ENCODE measurements around the gene AIRE.
A peak's percentile ranks its signal among the peaks of the same experiment; 100 is the strongest.
"Not testable (repeated sequence)": the region's sequence is repeated elsewhere in the genome, so short reads cannot be mapped to it uniquely, and the experiment has no call there.

Gene AIRE

GRCh38 chr21:44285138-44285992, at the start of gene AIRE:
Gene AIRE (plus strand): TSS chr21:44285876. CDS start chr21:44286007, 131 bp downstream.
- FAIRE-seq (no peak), DNase-seq (ENCODE audit: low spot score) (no peak)

GRCh38 chr21:44240353-44240752, 45.3 kb upstream of the AIRE start:
- FAIRE-seq; DNase-seq (ENCODE audit: low spot score): not testable (repeated sequence)

- not testable (repeated sequence) for DNase-seq (ENCODE audit: low spot score); FAIRE-seq
Observed at GRCh38 chr21:44240842-44241241, 44.8 kb upstream of the AIRE start, which contains the start of gene ICOSLG. Gene ICOSLG (minus strand): TSS chr21:44240943. CDS start chr21:44240817, 126 bp downstream.

- not testable (repeated sequence) for FAIRE-seq; DNase-seq (ENCODE audit: low spot score)
Observed at GRCh38 chr21:44241281-44241680, 44.4 kb upstream of the AIRE start.

GRCh38 chr21:44243980-44244379, 41.7 kb upstream of the AIRE start:
- not testable (repeated sequence) for DNase-seq (ENCODE audit: low spot score)
- peak; percentile 93 for FAIRE-seq

GRCh38 chr21:44247904-44248303, 37.8 kb upstream of the AIRE start:
- FAIRE-seq: not testable (repeated sequence)

GRCh38 chr21:44249204-44250037, 36.3 kb upstream of the AIRE start:
- FAIRE-seq: peak; percentile 66

More at GRCh38 chr21:44247904-44248303, 37.8 kb upstream of the AIRE start:
- not testable (repeated sequence) for DNase-seq (ENCODE audit: low spot score)

GRCh38 chr21:44253832-44254710, 31.6 kb upstream of the AIRE start:
- FAIRE-seq: no peak

More at GRCh38 chr21:44249204-44250037, 36.3 kb upstream of the AIRE start:
- DNase-seq (ENCODE audit: low spot score): not testable (repeated sequence)

GRCh38 chr21:44255511-44255981, 30.1 kb upstream of the AIRE start:
- FAIRE-seq (no peak), DNase-seq (ENCODE audit: low spot score) (no peak)

More at GRCh38 chr21:44253832-44254710, 31.6 kb upstream of the AIRE start:
- no peak for DNase-seq (ENCODE audit: low spot score)

GRCh38 chr21:44258056-44258725, 27.5 kb upstream of the AIRE start:
- DNase-seq (ENCODE audit: low spot score) (no peak), FAIRE-seq (no peak)

GRCh38 chr21:44259082-44259705, 26.5 kb upstream of the AIRE start:
- DNase-seq (ENCODE audit: low spot score): no peak
- FAIRE-seq: no peak

GRCh38 chr21:44260066-44260465, 25.6 kb upstream of the AIRE start:
- no peak for DNase-seq (ENCODE audit: low spot score)
- no peak for FAIRE-seq

- DNase-seq (ENCODE audit: low spot score) (no peak), FAIRE-seq (peak; percentile 40)
Observed at GRCh38 chr21:44260791-44261631, 24.7 kb upstream of the AIRE start.

- no peak for DNase-seq (ENCODE audit: low spot score)
- FAIRE-seq: no peak
Observed at GRCh38 chr21:44261675-44262295, 23.9 kb upstream of the AIRE start, which contains the start of gene DNMT3L. Gene DNMT3L (minus strand): TSS chr21:44261897. CDS start chr21:44261259, 638 bp downstream.

GRCh38 chr21:44262338-44263056, 23.2 kb upstream of the AIRE start:
- DNase-seq (ENCODE audit: low spot score) (no peak), FAIRE-seq (no peak)

GRCh38 chr21:44263221-44263760, 22.4 kb upstream of the AIRE start:
- FAIRE-seq (no peak), DNase-seq (ENCODE audit: low spot score) (no peak)

GRCh38 chr21:44263768-44264167, 21.9 kb upstream of the AIRE start:
- no peak for DNase-seq (ENCODE audit: low spot score)
- no peak for FAIRE-seq
